Coronary artery (tissue), 2 donors: Measurements from ENCODE around the gene INAFM2.

ENCODE experiments used
- DNase-seq: peaks from one replicate; pipeline ENCODE4 v3.0.0-alpha.2; 2017; ENCODE audit warnings: low spot score
- H3K27ac ChIP-seq, 2 donors: fragments of 200-600 bp; sonication (generic); one replicate each; pipeline ENCODE4 v1.5.1; 2016 to 2019
- H3K4me3 ChIP-seq: fragments of 200-600 bp; sonication (generic); 2 replicates; pipeline ENCODE4 v1.5.1; 2016; ENCODE audit warnings: mild to moderate bottlenecking, moderate library complexity
- CTCF ChIP-seq: fragments of 200-600 bp; sonication (generic); IDR thresholded peaks from one replicate; pipeline ENCODE4 v1.5.1; 2019; ENCODE audit warnings: antibody characterized with exemption

Gene INAFM2

DNA sequence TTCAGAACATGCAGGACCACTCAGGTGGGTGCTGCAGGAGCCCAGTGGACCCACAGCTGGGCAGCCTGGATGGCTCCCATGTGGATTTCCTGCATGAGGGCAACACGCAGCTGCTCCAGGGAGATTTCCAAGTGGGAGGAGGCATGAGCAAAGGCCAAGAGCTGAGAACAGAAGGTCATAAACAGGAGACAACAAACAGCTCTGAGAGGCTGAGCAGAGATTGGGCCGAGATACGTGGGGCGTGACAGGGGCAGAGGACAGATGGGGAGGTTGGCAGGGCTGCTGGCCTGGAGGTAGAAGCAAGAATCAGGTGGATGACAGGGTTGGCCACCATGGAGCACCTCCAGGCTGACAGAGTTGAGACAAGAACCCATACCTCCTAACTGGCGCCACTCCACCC, 30.2 kb downstream of the INAFM2 start:
- H3K27ac ChIP-seq = no peak overlapping the region
- DNase-seq = no peak
- no peak for TF ChIP-seq CTCF
- H3K4me3 ChIP-seq = no peak overlapping the region

- no peak for TF ChIP-seq CTCF
- no peak for DNase-seq
- no peak overlapping the region for H3K4me3 ChIP-seq
- no peak overlapping the region for H3K27ac ChIP-seq
Measured at GRCh38 chr15:40354408-40355171, 31.1 kb downstream of the INAFM2 start.

DNA sequence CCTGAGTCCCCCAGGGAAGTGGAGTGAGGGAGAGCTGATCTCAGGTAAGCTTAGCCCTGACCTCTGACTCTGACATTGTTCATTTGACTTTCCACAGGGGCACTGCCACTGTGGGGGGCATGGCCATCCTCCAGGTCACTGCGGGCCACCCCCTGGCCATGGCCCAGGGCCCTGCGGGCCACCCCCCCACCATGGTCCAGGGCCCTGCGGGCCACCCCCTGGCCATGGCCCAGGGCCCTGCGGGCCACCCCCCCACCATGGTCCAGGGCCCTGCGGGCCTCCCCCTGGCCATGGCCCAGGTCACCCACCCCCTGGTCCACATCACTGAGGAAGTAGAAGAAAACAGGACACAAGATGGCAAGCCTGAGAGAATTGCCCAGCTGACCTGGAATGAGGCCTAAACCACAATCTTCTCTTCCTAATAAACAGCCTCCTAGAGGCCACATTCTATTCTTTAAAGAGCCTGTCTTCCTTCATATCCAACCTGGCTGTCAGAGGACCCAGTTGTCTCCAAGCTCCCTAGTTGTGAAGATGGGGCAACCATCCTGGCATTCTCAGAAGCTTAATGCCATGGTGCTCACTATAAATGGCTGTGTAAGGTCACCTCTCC, 32.6 kb downstream of the INAFM2 start:
- no peak for DNase-seq
- no peak for TF ChIP-seq CTCF
- H3K27ac ChIP-seq = no peak overlapping the region
- H3K4me3 ChIP-seq = no peak overlapping the region

DNA sequence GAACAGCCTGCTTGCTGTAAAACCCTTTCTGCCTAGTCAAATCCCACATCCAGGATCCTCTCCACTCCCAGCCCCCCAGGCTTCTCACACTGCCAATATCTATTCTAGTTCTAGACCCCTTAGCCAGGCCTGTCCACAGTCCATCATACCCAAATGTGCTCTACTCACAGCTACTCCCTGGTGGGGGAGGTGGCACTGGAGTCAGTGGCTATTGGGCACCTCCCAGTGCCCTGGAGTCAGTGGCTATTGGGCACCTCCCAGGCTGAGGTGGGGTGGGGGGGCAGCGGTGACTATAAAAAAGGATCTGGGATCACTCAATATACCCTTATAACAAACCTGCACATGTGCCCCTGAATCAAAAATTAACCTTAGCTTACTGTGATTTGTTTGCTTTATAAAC, 33.8 kb downstream of the INAFM2 start:
- no peak for TF ChIP-seq CTCF
- Histone ChIP-seq H3K27ac (no peak overlapping the region), H3K4me3 (no peak overlapping the region)
- DNase-seq = no peak

DNA sequence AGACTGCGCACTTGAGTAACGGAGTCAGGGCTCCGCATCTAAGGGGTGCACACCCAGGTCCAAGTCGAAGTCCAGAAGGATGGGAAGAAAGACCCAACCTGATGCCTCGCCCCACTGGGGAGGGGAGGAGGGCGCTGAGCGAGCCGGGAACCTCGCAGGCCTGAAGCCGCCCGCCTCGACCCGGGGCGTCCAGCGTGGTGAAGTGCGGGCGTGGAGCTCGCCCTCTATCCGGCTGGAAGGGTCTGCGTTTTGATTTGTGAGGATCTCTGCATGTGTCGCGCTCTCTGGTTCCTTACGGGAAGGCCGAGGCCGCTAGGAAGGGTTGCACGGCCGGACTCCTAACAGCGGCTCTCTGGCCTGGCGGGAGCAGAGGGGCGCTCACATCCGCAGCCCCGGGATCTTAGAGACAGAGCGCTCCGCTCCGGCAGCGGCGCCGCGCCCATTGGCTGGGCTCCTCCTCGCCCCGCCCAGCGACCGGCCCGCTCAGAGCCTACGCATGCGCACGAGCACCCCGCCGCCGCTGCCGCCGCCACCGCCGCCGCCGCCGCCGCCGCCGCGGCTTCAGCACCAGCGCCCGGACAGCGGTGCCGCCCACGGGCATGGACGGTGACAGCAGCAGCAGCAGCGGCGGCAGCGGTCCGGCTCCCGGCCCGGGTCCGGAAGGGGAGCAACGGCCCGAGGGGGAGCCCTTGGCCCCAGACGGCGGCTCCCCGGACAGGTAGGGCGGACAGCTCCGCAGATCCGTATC, 34.4 kb downstream of the INAFM2 start, which contains the start of gene DISP2:
Gene DISP2, plus strand, starts transcription at position 497 of the 748 bp plus-strand sequence. Its CDS starts 103 bp downstream, at position 600.
- DNase-seq = peak; percentile 88
- H3K4me3 ChIP-seq = peak within 1 kb of the TSS; percentile 76
- no peak for TF ChIP-seq CTCF
- peak within 1 kb of the TSS in 1 of 2 donors; percentile 33 for H3K27ac ChIP-seq

DNA sequence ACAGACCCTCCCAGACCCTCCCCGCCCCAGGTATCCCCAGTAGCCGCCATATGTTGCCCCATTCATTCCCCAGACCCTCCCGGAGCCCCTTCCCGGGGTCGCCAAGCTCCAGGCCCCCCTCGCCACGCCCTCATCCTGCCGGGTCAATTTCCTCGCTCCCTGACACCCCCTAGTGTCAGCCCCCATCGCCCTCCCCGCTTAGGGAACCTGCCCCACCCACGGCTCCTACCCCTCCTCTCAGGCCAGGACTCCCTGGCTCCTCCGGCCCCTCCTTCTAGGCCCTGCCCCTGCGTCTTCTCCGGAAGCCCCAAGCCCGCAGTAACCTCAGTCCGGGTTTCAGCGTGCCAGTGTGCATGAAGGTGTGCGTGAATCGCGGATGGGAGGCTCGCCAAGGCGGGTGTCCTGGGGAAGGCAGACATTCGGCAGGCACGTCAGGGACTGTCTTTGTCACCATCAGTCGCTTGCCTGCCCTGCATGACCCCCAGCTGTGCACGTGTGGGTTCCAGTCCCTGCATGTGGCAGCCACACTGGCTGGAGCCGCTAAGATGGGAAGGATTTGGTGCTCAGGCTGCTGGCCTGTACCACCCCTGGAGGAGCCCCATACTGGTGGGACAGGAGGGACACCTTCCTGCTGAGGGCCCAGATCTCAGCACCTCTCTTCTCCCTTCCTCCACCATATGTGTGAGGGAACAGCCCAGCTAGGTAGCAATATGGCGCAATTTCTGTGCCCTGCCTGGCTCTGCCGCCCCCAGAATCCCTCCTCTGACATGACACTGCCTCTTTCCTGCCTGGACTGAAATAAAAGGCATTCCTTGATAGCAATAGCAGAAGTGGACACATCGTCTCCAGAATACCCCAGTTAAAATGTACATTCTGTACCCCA, 35.2 kb downstream of the INAFM2 start:
- TF ChIP-seq CTCF = no peak
- no peak for DNase-seq
- no peak overlapping the region for H3K27ac ChIP-seq
- peak overlapping the region; percentile 76 for H3K4me3 ChIP-seq
